Stimulated activated CD8-positive, alpha-beta memory T cell treated with anti-CD3 and anti-CD28 coated beads, Interleukin-2, amount 100 ng/mL, for 48 hours (primary cell): ENCODE data around the gene NT5M.
A peak's percentile ranks its signal among the peaks of the same experiment; 100 is the strongest.
"Not testable (repeated sequence)": the region's sequence is repeated elsewhere in the genome, so short reads cannot be mapped to it uniquely, and the experiment has no call there.

ENCODE experiments used
- DNase-seq, 2 donors: peaks; one replicate each; pipeline ENCODE4 v3.0.0-alpha.2; 2020; ENCODE audit warnings: low read depth in 2 of 2

NT5M gene

GRCh38 chr17:17303010-17303846 is at the start of gene NT5M:
Gene NT5M (plus strand): TSS chr17:17303373. CDS start chr17:17303551, 178 bp downstream.
- peak; percentile 61 to 70 for DNase-seq

- DNase-seq = no peak
Measured at GRCh38 chr17:17253406-17253805, 49.8 kb upstream of the NT5M start.

- no peak for DNase-seq
Measured at GRCh38 chr17:17254036-17254435, 49.1 kb upstream of the NT5M start.

- not testable (repeated sequence) for DNase-seq
Measured at GRCh38 chr17:17255689-17256088, 47.5 kb upstream of the NT5M start.

GRCh38 chr17:17256316-17256715 is 46.9 kb upstream of the NT5M start:
- DNase-seq = no peak

GRCh38 chr17:17258011-17258410 is 45.2 kb upstream of the NT5M start:
- no peak for DNase-seq

GRCh38 chr17:17258998-17259397 is 44.2 kb upstream of the NT5M start:
- no peak for DNase-seq

DNA sequence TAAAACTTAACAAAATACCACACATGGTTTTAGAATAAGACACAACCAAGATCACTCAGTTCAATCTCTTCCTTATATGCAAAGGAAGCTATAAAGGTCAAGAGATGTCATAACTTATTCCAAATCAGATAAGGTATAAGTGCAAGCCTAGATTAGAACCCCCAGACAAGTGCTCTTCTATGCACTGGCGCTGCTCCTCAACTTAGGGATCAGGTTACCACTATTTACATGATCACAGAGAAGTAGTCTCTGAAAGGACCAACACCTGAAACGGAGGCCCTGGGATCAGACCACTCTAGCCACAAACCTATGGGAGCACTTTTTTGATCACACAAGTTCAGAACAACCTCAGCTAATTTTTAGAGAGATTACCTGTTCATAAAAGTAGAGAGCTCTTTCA is 38.7 kb upstream of the NT5M start:
- DNase-seq = no peak

DNA sequence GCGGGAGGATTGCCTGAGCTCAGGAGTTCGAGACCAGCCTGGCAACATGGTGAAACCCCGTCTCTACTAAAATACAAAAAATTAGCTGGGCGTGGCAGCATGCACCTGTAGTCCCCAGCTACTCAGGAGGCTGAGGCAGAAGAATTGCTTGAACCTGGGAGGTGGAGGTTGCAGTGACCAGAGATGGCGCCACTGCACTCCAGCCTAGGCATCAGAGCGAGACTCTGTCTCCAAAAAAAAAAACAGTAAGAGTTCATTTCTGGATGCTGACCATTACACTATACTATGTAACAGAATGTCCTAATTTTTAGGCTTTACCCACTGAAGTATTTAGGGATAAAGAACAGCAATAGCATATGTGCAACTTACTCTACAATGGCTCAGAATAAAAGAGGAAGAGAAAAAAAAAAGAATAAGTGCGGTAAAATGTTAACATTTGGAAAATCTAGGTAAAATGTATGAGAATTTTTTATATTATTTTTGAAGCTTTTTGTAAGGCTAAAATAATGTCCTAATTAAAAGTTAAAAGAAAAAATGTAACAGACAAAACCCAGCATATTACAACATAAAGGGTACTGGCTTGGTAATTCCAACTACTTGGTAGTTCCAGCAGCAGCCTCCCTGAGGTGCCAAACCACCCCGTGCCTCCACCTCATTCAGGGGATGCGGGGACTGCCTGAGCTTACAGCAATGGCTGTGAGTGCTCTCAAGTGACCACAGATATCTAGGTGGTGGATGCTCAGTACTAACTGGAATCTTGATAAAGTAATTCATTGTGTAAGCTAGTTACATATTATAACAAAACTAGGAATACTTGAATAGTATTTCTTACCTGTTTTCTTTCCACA is 33.0 kb upstream of the NT5M start:
- no peak for DNase-seq

GRCh38 chr17:17275971-17276370 is 27.2 kb upstream of the NT5M start:
- DNase-seq = no peak

- not testable (repeated sequence) for DNase-seq
Measured at GRCh38 chr17:17277431-17277830, 25.7 kb upstream of the NT5M start.

DNA sequence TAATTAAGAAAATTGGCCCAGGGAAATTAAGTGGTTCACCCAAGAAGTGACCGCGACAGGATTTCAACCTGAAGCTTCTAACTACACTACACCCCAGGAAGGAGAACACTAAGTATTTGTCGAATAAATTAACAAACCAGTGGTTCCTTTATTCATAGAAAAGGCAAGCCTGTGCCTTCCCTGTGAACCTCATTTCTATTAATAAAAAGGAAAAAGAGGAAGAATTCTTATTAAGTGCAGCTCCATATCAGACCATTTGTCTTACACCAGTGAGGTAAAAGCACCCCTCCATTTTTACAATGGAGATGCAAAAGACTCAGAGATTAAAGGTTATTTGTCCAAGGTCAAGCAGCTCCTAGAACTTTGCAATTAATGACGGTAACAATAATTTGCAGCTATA is 23.9 kb upstream of the NT5M start:
- no peak for DNase-seq

DNA sequence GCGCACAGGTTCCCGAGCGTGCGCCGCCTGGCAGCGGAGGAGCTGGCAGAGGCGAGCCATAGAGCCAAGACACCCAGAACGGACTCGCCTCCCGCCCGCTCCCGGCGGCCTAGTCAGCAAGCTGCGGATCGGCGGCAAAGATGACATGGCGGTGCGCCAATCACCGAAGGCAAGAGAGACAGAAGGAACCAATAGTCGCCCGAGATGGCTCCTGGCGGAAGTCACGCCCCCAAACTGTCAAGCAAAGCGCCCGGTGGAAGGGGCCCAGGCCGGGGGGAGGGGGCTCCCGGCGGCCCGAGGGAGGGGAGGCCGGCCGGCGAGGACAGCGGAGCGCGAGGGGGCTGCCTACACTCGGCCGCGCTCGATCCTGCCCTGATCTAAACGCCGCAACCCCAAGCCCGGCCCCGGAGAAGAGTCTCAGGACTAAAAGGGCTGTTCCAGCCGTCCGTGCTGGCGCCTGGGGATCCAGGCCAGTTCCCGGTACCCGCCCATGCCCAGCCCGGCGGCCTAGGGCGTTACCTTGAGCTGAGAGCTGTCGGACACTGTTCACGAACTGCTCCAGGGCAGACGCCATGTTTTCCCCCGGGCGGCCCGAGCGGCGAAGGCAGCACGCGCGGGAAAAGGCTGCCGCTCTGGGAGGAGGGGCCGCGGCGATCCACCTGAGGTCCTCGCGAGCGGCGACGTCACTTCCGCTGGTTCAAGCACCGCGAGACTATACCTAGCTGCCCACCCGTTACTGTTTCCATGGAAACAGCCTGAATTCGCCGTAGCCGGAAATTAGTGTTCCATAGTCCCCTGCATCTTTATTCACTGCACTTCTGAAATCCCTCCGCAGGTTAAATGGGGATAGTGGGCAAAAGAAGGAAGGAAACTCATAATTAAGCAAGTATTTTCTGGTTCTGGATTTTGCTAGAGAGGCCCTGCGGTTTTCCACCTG is 22.3 kb upstream of the NT5M start, which contains the start of gene COPS3:
COPS3 (minus strand) TSS at position 634 of the 937 bp plus-strand sequence; CDS start at position 574, 60 bp downstream.
- peak; percentile 95 to 97 for DNase-seq

- no peak for DNase-seq
Measured at GRCh38 chr17:17285951-17286350, 17.2 kb upstream of the NT5M start.

DNA sequence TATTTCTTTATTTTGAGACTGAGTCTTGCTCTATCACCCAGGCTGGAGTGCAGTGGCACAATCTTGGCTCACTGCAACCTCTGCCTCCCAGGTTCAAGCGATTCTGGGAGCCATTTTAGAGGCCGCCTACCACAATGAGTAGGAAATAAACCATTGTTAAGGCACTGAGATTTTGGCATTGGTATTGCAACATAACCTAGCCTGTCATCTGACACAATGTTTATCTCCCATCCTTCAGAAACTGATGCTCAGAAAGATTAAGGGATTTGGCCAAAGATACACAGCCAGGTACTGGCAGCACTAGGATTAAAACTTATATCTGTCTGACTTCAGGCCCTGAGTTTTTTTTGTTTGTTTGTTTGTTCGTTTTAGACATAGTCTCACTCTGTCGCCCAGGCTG is 14.1 kb upstream of the NT5M start:
- DNase-seq = no peak

GRCh38 chr17:17289701-17290100 is 13.5 kb upstream of the NT5M start:
- DNase-seq = no peak

DNA sequence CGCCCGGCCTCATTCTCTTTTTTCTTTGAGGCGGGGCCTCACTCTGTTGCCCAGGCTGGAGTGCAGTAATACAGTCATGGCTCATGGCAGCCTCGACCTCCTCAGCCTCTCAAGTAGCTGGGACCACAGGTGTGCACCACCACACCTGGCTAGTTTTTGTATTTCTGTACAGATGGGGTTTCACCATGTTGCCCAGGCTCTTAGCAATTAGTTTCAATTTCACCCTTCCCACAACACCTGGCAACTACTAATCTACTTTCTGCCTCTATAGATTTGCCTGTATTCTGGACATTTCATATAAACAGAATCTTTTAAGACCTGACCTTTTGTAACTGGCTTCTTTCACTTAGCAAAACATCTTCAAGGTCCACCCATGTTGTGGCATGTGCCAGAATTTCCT is 8.0 kb upstream of the NT5M start:
- DNase-seq = no peak

DNA sequence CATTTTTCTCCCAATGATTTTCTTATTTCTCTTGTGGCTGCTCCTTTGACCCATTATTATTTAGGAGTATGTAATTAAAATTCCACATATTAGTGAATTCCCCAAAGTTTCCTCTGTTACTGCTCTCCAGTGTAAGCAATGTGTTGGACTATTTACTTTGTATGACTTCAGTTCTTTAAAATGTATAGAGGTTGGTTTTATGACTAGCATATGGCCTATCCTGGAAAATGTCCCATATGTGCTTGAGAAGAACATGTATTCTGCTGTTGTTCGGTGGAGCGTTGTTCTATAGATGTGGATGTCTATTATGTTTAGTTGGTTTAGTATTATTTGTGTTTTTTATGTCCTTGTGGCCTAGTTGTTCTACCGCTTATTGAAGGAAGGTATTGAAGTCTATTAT is 6.0 kb upstream of the NT5M start:
- no peak for DNase-seq

GRCh38 chr17:17298108-17298507 is 5.1 kb upstream of the NT5M start:
- no peak for DNase-seq

DNA sequence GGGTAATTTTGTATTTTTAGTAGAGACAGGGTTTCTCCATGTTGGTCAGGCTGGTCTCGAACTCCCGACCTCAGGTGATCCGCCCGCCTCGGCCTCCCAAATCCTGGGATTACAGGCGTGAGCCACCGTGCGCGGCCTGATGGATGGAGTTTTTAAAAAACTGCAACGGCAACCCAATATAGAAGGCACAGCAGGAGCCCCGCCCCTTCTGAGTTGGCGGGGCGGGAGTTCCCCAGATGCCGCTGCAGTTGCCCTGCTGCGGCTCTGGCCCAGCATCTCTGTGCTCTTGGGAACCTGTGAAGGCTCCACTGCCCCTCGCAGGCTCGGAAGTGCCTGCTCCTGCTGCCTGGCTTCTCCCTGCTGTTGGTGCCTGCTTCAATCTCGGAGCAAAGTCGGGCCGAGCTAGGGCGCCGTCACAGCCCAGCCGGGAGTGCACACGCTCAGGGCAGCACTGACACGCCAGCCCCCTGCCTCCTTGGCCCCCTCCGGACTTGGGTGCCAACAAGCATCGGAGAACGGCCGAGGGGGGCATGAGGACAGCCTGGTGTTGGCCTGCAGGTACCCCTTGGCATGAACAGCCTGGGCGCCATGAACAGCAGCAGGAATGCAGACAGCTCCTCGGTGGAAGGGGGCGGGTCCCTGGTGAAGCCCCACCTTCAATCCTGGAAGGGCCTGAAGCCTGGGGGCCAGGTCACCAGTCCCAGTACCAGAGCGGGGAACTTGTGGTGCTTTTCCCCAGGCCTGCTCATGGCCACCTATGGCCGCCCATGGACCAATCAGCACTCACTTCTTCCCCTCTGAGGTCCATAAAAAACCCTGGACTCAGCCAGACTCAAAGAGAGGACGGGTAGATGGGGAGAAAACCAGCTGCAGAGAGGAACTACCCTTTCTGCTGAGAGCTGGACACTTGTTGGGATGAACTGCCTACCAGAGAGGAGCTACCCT is 2.3 kb upstream of the NT5M start:
- peak; percentile 40 to 47 for DNase-seq
